NCI-H748 treated with DMSO at 0.1 percent for 48 hours (cell line): Measurements from ENCODE around the gene CLCN1.
"Not testable (repeated sequence)": the region's sequence is repeated elsewhere in the genome, so short reads cannot be mapped to it uniquely, and the experiment has no call there.

Experiments used
- DNase-seq: peaks from one replicate; lab custom pipeline; 2025; lab: John Stamatoyannopoulos, UW

CLCN1 gene

DNA sequence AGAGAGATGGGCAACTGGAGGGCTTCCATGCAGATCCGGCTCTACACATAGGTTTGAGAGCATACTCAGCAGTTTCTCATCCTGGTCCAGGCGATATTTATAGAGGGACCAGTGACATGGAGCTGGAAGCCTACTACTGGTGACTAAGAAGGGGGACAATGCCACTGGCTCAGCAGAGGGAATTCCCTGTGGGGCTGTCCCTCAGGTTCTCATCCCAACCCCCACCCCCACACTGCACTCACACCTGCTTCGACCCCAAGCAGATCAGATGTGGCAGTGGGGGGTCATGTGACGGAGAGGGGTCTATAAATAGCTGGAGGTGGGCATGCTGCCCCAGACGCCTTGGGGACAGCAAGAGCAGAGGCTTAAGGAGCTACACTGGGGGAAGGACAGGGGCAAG lies at the start of gene CLCN1:
Gene CLCN1 (plus strand): TSS at position 336 of the 400 bp plus-strand sequence. CDS start 102 bp downstream, outside the sequence.
- no peak for DNase-seq

DNA sequence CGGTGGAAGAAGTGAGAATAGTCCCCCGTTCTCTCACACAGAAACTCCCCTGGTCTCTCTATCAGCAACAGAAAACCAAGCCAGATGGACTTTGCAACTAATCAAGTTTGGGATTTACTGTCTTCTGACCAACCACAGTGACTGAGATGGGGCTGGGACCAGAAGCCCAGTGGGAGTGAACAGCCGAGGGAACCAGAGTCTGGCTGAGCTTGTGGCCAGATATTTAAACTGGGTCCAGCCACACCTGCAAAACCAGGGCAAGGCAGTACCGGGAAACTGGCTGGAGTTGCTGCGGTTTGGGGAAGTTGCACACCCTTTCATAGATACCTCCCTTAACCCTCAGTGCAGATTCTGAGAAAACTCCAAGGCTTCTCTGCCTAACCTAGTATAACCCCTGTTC lies 46.7 kb upstream of the CLCN1 start:
- no peak for DNase-seq

DNA sequence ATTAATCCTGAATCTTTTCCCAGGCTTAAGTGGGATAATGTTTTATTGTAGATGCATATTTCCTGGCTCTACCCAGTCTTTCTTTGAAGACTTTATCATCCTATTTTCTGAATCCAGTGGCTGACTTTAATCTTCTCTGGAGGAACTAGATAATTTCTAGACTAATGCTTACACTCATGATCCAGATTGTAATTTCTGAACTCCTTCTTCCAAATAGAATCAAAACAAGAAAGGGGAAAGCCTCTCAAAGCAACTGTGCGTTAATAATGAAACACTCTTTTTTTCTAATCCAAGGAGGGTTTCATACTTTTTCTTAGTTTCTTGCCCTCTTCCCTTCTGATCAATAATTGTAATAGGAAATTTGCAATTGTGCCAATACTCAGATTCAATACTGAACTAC lies 44.7 kb upstream of the CLCN1 start:
- no peak for DNase-seq

DNA sequence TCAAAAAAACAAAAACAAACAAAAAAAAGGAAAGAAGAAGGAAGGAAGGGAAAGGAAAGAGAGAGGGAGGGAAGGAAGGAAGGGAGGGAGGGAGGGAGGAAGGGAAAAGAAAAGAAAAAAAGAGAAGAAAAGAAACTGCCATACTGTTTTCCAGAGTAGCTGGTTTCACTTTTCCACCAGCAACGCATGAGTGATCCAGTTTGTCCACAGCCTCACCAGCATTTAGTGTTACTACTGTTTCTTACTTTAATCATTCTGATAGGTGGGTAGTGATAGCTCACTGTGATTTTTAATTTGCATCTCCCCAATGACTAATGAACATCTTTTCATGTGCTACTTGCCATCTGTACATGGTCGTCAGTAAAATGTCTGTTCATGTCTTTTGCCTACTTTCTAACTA lies 43.0 kb upstream of the CLCN1 start:
- DNase-seq, result no peak

DNA sequence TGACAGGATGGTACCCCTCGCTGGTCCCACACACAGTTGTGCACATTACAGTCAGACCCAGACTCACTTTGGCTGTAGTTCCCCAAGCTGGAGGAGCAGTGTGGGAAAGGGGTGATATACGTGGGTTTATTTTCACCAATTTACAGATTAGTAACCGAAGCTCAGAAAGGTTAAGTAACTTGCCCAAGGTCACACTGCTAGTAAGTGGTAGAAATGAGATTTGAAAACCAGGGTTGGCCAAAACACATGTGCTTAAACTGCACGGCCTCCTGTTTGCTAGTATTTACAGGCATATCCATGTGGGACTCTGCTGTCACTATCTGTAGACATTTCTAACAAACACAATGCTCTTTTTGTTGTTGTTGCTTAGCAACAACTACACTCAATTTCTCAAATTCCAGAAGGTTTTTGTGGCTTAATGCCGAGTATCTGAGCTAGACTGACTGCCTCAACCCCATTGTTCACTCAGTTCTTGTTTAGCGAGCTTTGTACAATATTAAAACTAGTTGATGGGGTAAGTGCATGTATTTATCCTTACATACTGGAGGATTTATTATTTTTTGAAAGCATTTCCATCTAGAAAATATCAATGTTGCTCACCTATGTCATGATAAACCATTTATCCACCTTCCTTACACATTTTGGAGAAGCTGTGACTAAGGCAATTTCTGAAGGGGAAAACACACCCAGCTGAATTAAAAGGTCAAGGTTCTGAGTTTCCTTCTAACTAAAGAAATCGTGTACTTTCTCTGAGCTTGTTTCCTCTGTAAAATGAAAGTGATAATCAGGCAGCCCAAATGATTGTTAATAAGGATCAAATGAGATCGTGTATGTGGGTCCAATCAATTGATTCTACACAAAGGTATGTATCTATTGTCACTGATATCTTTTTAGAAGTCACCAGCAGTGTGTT lies 36.5 kb upstream of the CLCN1 start:
- peak; percentile 14 for DNase-seq

DNA sequence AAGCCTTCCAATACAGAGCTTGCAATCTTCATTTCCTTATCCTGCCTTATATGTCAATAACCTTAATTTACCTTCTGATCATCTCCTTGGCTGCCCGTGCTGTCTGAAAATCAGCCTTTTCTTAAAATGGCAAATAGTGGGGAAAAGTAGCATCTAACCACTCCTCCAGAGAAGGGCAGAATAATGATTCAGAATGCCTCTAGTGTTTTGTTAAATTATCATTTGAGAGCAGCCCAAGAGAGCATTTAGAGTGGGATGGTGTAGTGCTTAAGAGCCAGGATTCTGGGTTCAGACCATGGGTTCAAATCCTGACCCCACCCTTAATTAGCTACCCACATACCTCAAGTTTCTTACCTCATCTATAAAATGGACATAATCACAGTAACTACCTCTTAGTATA lies 35.8 kb upstream of the CLCN1 start:
- DNase-seq, result no peak

DNA sequence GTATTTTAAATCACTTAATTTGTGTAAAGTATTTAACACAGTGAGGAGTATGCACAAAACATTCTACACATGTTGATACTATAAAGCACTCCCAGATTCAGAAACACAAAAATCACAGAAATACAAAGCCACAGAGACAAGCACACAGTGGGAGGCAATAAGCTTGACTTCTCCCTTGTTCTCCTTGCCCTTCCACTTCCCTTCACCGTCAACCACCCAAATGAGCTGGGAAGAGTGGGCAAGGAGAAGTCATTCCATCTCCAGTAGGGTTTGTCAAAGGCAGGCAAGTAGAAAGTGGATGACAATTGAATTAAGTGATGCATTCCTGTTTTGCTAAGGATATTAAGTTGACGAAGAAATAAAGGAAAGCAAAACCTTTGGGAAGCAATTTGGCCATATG lies 35.3 kb upstream of the CLCN1 start:
- DNase-seq, result no peak

DNA sequence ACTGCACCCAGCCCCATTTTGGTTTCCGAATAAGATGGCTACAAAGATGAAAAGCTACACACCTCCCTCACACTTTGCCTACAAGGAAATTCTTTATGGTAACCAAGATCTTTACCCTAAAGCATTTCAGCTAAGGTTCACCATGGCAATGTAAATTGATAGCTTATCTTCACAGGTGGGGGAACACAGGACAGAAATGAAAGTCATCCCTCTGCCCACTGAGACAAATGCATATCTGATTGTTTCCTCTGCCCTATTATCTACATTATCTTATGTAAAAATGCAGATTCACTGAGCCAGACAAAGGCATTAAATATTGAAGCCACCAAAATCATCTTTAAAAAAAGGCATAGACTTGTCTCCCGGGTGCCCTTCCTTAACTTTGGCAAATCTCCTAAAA lies 34.4 kb upstream of the CLCN1 start:
- no peak for DNase-seq

DNA sequence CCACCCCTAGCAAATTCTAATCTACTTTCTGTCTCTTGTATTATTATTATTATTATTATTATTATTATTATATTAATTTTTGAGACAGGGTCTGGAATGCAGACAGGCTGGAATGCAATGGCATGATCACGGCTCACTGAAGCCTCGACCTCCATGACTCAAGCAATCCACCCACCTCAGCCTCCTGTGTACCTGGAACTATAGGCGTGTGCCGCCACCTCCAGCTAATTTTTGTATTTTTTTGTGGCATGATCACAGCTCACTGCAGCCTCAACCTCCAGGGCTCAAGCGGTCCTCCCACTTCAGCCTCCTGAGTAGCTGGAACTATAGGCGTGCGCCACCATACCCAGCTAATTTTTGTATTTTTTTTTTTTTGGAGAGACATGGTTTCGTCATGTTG lies 33.8 kb upstream of the CLCN1 start:
- no peak for DNase-seq

DNA sequence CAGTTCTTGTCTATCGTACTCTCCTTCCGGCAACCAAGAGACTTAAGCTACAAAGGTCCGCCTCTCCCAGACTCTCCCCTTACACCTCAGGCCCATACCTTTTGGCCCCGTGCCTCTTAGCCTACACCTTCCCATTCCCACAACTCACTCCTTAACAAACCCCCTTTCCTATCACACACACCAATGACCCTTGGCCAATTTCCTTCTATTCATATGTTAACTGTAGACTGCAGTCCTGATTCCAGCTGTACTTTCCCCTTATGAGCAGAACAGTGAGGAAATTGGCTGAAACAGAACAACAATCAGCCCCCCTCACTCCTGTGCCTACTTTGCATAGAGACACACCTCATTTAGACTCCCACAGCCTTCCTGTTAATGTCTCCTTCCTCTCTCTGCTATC lies 32.5 kb upstream of the CLCN1 start:
- DNase-seq, result no peak

DNA sequence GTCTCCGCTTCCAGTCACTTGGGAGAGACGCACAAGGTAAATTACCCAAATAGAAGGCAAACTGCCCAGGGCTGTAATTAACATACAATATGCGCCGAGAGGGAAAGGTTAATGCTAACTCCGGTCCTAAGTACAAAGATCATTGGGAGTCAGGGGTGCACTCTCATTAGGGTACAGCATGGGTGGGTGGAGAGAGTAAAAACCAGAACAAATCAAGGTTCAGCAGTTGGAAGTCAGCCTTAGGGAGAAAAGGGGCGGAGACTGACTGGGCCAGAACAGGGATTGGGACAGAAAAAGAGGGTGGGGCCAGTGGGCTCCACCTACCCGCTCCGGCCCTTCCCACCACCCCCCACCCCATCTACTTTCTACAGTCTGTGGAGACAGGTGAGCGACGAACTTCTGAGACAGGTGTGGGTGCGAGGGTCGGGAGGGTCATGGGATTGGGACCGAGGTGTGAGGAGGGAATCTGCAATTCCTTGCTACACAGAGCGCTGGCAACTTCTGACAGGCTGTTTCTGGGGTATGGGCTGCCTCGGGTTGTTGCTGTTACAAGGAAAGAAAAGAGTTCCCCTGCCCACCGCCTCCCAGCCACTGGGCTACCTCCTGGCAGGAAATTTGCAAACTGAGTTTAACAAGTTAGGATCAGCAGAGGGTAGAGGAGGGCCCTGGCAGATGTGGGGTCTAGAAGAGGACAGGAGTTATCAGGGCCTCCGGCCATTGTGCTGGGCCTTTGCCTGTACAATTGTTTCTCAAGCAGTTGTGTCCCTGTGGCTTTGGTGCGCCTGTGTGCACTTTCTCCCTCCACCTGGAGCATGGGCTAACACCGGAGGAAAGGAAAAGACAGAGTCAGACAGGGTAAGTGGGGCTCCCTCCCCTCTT lies 31.1 kb upstream of the CLCN1 start, which contains the start of gene TMEM139:
Gene TMEM139 (plus strand): TSS at position 368 of the 879 bp plus-strand sequence. CDS start 1,000 bp downstream, outside the sequence.
- DNase-seq, result no peak

DNA sequence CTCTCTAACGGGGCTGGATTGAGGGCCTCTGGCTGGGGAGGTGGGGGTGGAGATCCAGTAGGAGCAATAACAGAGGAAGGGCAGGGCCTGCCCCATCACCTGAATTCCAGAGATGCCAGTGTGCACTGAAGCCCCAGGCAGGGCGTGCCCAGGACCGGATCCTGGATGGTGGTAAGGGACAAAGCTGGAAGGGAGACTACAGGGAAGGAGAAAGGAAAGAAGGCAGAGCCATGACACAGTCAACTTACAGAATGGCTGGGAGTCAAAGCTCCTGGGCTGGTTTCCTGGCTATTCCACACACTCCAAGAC lies 30.5 kb upstream of the CLCN1 start:
- no peak for DNase-seq

DNA sequence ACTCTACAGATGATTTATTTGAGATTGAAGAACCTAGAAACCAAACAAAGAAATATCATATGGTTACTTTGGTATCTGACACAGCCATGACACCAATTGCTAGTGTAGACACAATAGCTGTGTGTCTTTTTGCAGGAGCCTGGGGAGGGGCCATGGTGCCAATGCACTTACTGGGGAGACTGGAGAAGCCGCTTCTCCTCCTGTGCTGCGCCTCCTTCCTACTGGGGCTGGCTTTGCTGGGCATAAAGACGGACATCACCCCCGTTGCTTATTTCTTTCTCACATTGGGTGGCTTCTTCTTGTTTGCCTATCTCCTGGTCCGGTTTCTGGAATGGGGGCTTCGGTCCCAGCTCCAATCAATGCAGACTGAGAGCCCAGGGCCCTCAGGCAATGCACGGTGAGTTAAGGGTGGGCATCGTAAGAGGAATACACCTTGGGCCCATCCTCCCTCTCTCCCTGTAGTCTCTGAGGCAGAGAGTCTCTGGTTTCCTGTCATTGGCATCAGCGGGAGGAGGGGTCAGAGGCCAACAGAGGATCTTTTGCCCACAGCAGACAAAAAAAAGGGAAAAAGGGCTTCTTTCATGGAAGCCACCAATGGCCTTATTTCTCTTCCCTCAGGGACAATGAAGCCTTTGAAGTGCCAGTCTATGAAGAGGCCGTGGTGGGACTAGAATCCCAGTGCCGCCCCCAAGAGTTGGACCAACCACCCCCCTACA lies 29.9 kb upstream of the CLCN1 start:
- DNase-seq, result no peak

DNA sequence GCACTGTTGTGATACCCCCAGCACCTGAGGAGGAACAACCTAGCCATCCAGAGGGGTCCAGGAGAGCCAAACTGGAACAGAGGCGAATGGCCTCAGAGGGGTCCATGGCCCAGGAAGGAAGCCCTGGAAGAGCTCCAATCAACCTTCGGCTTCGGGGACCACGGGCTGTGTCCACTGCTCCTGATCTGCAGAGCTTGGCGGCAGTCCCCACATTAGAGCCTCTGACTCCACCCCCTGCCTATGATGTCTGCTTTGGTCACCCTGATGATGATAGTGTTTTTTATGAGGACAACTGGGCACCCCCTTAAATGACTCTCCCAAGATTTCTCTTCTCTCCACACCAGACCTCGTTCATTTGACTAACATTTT lies 29.4 kb upstream of the CLCN1 start:
- no peak for DNase-seq

DNA sequence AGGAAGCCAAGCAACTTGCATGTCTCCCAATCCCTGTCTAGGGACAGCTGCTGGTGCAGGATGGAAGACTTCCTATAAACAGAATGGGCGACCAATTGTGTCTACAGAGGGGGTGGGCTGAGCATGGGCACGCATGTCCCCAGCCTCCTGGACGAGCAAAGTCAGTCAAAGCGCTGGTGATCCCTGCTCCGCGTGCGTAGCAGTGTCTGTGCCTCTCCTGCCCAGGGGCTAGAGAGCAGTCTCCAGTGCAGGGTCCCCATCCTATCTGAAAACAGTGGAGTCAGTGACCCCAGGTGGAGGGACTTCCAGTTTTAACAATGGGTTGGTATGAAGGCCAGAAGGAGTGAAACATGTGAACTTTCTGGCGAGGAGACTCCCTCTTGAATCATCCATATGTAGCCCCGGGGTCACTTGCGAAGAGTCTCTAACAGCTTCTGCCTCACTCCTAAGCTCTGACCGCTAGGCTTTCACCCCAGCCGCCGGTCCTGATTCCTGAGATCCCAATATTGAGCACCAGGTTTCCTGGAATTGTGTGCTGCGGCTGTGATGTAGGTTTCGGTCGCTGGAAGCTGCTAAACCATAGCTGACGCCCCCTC lies 28.5 kb upstream of the CLCN1 start:
- no peak for DNase-seq

DNA sequence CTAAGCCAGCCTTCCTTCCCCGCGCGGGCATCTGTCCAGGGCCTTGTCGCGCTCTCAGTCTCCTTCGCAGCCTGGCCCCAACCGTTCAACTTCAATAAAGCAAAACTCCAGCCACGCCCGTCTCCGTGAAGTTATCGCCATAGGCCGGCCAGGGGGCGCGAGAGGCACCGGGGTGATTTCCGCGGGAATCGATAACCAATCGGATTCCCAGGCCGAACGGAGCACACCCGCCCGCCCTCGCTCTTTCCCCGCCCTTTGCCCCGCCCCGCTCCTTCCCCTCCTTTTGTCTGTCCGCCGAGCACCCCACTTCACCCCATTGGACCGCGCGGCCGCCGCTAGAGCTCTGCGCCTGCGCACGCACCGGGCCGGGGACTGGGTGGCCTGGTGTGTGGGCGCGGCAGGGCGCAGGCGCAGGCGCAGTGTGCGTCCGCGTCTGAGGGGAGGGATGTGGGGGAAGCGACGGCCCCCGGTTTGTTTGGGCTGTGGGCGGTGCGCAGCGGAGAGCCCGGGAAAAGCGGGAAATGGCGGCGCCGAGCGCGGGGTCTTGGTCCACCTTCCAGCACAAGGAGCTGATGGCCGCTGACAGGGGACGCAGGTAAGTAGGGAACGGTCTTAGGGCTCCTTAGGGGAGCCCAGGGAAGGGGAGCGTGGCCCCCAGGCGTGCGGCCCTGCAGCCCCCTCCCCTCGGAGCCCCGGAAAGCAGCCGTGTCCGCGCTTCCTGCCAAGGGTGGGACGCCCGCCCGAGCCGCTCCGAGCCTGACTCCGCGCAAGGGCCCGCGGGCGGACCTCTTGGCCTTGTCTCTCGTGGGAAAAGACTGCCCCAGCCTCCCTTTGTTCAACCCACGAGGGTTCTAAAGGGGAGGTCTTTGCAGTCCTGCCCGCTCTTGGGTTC lies 27.7 kb upstream of the CLCN1 start, which contains the start of gene CASP2:
Gene CASP2 (plus strand): TSS at position 417 of the 892 bp plus-strand sequence. CDS start 105 bp downstream, at position 522.
- DNase-seq, result peak; percentile 87

DNA sequence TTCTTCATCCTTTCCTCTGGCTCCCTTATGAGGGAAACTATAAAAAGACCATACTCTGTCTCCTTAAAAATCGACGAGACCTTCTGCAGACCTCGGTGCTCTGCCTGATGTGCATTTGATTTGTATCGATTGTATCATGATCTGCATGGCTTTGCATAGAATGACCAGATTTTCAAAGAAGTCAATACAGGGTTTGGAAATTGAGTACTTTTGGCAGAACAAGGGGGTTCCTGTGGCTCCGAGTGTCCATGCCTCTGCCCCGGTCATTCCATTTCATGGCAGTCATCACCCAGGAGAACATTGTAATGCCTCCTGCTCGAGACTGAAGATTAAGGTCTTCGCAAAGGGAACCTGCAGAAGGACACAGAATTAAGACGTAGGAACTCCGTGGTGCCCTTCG lies 27.1 kb upstream of the CLCN1 start:
- DNase-seq, result no peak

DNA sequence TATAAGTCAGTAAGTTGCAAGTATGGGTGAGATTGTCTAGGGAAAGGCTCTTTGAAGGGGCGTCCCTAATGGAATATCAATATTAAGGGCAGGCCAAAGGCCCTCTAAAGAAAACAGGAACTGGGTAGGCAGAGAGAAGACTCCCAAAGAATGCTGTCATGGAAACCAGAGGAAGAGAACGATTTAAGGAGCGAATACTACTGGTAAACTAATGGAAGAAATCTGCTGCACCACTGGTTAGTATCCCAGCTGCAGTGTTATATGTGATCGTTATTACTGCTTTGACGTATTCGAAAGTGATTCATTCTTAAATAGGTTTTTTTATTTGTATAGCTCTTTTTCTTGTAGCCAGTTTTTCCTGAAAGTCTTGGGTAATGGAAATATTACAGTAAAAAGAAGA lies 26.5 kb upstream of the CLCN1 start:
- no peak for DNase-seq

DNA sequence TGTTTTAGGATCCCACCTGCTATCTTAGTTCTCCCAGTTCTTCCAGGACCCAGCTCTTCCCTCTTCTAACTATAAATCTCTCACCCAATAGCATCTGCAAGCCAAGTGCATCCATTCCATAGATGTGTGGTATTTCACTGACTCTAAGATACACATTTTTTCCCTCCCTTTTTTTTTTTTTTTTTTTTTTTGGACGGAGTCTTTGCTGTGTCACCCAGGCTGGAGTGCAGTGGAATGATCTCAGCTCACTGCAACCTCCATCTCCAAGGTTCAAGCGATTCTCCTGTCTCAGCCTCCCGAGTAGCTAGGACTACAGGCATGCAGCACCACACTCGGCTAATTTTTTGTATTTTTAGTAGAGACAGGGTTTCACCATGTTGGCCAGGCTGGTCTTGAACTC lies 26.0 kb upstream of the CLCN1 start:
- not testable (repeated sequence) for DNase-seq

DNA sequence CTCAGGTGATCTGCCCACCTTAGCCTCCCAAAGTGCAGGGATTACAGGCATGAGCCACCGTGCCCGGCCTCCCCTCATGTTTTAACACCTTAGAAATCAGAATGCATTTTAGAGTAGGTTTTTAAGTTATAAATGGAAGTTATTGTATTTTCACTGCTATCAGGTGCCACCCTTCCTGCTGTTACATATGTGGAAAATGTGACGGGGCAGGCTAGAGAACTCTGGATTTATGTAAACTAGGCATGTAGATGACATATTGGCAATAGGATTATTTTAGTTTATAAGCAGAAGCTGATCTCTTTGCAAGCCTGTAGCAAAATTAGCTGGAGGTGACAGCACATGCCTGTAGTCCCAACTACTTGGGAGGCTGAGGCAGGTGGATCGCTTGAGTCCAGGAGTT lies 25.6 kb upstream of the CLCN1 start:
- DNase-seq, result no peak

DNA sequence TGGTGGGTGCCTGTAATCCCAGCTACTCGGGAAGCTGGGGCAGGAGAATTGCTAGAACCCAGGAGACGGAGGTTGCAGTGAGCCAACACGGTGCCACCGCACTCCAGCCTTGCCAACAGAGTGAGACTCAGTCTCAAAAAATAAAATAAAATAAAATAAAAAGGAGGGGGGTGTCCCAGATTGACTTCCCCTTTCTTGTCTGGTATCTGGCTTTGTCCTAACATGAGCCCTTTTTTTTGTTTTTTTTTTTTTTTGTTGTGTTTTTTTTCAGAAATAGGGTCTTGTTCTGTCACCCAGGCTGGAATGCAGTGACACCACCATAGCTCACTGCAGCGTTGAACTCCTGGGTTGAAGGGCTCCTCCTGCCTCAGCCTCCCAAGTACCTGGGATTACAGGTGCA lies 23.0 kb upstream of the CLCN1 start:
- DNase-seq, result no peak
